Astrocyte (in vitro differentiated cells and primary cell): Measurements from ENCODE around the gene TRIM4. TPM values are rescaled to one million over a fixed set of nuclear protein-coding genes. Genes with fewer than 3 reads are reported as not detected.

ENCODE experiments used
- DNase-seq: peaks from one replicate; pipeline ENCODE4 v3.0.0-alpha.2; 2010; ENCODE audit warnings: low read depth
- FAIRE-seq: peaks from 2 replicates; lab custom pipeline; 2011; peaks lifted over from hg19 to GRCh38; lab: Jason Lieb, UNC
- H2AFZ ChIP-seq: 2 replicates; pipeline ENCODE4 v1.6.0; 2012; ENCODE audit warnings: low read depth, low read length, inconsistent platforms
- H3K27ac ChIP-seq: 2 replicates; pipeline ENCODE4 v1.5.1; 2011; ENCODE audit warnings: low read depth, low read length, inconsistent platforms
- H3K27me3 ChIP-seq: 2 replicates; pipeline ENCODE4 v1.6.0; 2011; ENCODE audit warnings: low read length, inconsistent platforms; ENCODE audit not compliant: insufficient read depth
- H3K36me3 ChIP-seq: 2 replicates; pipeline ENCODE4 v1.5.1; 2011; ENCODE audit warnings: low read length, inconsistent platforms; ENCODE audit not compliant: insufficient read depth
- H3K4me1 ChIP-seq: 2 replicates; pipeline ENCODE4 v1.5.1; 2011; ENCODE audit warnings: low read length, inconsistent platforms; ENCODE audit not compliant: insufficient read depth
- H3K4me2 ChIP-seq: 2 replicates; pipeline ENCODE4 v1.6.0; 2012; ENCODE audit warnings: low read length, inconsistent platforms
- H3K4me3 ChIP-seq: 2 replicates; pipeline ENCODE4 v1.5.1; 2011; ENCODE audit warnings: low read depth, mild to moderate bottlenecking, low read length, inconsistent platforms; ENCODE audit not compliant: insufficient read depth
- H3K79me2 ChIP-seq: 2 replicates; pipeline ENCODE4 v1.6.0; 2012; ENCODE audit warnings: mild to moderate bottlenecking, low read length, inconsistent platforms; ENCODE audit not compliant: insufficient read depth
- H3K9ac ChIP-seq: 2 replicates; pipeline ENCODE4 v1.6.0; 2012; ENCODE audit warnings: mild to moderate bottlenecking, low read length, inconsistent platforms
- H3K9me3 ChIP-seq: 2 replicates; pipeline ENCODE4 v1.5.1; 2012; ENCODE audit warnings: low read depth, mild to moderate bottlenecking, low read length, inconsistent platforms; ENCODE audit not compliant: insufficient read depth
- H4K20me1 ChIP-seq: 2 replicates; pipeline ENCODE4 v1.6.0; 2012; ENCODE audit warnings: low read length, inconsistent platforms; ENCODE audit not compliant: insufficient read depth
- H3K27ac Mint-ChIP-seq: one replicate; pipeline ENCODE4 v1.8.0; 2021; ENCODE audit warnings: mild to moderate bottlenecking, mixed read lengths; ENCODE audit not compliant: unreplicated experiment
- H3K27me3 Mint-ChIP-seq: one replicate; pipeline ENCODE4 v1.8.0; 2021; ENCODE audit warnings: low read depth, mixed read lengths; ENCODE audit not compliant: unreplicated experiment
- H3K36me3 Mint-ChIP-seq: one replicate; pipeline ENCODE4 v1.8.0; 2021; ENCODE audit warnings: low read depth, mixed read lengths; ENCODE audit not compliant: unreplicated experiment
- H3K4me1 Mint-ChIP-seq: one replicate; pipeline ENCODE4 v1.8.0; 2021; ENCODE audit warnings: low read depth, mixed read lengths; ENCODE audit not compliant: unreplicated experiment
- H3K4me3 Mint-ChIP-seq: one replicate; pipeline ENCODE4 v1.8.0; 2021; ENCODE audit warnings: mild to moderate bottlenecking, moderate library complexity, mixed read lengths; ENCODE audit not compliant: unreplicated experiment
- H3K9me3 Mint-ChIP-seq: one replicate; pipeline ENCODE4 v1.8.0; 2021; ENCODE audit warnings: mild to moderate bottlenecking, mixed read lengths; ENCODE audit not compliant: unreplicated experiment
- EZH2 ChIP-seq: IDR thresholded peaks from 2 replicates; pipeline ENCODE4 v1.6.1; 2012; ENCODE audit warnings: mild to moderate bottlenecking, low read length, inconsistent platforms; ENCODE audit not compliant: insufficient read depth
- total RNA-seq: library from RNA; stranded (reverse); gene quantifications from 2 replicates; pipeline ENCODE4 v1.2.1, GENCODE V29; 2021
- TF ChIP-seq, protein P1 (sequence below): IDR thresholded peaks from 2 replicates; pipeline ENCODE4 v1.5.1; 2011; ENCODE audit warnings: low read depth, mild to moderate bottlenecking, inconsistent platforms, low read length, moderate library complexity; ENCODE audit not compliant: insufficient read depth

TRIM4 gene
- total RNA-seq, 1 donor from 2014 or later = 4.6 TPM

DNA sequence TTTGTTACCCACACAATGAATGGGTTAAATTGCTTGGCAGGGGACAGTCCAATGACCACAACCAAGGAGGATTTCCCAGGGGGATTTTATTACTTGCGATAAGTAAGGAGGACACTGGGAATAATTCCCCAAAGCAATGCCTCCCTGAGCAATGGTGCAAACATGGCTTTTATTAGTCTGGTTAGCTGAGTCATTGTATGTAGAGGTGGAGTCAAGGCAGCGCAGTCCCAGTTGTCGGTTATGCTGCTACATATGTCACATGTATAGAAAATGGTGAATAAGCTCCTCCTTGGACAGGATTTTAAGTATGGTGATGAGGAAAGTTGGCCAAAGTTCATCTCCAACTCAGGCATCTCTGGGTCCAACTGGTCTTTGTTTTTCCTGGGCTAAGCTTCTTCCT lies 3.9 kb upstream of the TRIM4 start:
- H3K4me2 ChIP-seq = no peak overlapping the region
- H3K9ac ChIP-seq = no peak overlapping the region
- Mint-ChIP-seq H3K36me3 (peaks cover 1% of the 10 kb centered on the region), H3K27ac (no peak overlapping the region), H3K27me3 (peaks cover 3% of the 10 kb centered on the region), H3K4me1 (no peaks in the 10 kb centered on the region), H3K4me3 (no peak overlapping the region), H3K9me3 (peaks cover 8% of the 10 kb centered on the region)
- peaks cover 4% of the 10 kb centered on the region for H3K4me1 ChIP-seq
- H3K79me2 ChIP-seq = peaks cover 14% of the 10 kb centered on the region
- TF ChIP-seq, protein P1, sequence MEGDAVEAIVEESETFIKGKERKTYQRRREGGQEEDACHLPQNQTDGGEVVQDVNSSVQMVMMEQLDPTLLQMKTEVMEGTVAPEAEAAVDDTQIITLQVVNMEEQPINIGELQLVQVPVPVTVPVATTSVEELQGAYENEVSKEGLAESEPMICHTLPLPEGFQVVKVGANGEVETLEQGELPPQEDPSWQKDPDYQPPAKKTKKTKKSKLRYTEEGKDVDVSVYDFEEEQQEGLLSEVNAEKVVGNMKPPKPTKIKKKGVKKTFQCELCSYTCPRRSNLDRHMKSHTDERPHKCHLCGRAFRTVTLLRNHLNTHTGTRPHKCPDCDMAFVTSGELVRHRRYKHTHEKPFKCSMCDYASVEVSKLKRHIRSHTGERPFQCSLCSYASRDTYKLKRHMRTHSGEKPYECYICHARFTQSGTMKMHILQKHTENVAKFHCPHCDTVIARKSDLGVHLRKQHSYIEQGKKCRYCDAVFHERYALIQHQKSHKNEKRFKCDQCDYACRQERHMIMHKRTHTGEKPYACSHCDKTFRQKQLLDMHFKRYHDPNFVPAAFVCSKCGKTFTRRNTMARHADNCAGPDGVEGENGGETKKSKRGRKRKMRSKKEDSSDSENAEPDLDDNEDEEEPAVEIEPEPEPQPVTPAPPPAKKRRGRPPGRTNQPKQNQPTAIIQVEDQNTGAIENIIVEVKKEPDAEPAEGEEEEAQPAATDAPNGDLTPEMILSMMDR = no peak
- no peak for TF ChIP-seq EZH2
- H3K9me3 ChIP-seq = no peaks in the 10 kb centered on the region
- FAIRE-seq = no peak
- no peak overlapping the region for H3K27ac ChIP-seq
- no peak for DNase-seq
- H4K20me1 ChIP-seq = peaks cover 2% of the 10 kb centered on the region
- H3K27me3 ChIP-seq = peaks cover 5% of the 10 kb centered on the region
- H3K4me3 ChIP-seq = no peak overlapping the region
- no peaks in the 10 kb centered on the region for H3K36me3 ChIP-seq
- no peak overlapping the region for H2AFZ ChIP-seq

DNA sequence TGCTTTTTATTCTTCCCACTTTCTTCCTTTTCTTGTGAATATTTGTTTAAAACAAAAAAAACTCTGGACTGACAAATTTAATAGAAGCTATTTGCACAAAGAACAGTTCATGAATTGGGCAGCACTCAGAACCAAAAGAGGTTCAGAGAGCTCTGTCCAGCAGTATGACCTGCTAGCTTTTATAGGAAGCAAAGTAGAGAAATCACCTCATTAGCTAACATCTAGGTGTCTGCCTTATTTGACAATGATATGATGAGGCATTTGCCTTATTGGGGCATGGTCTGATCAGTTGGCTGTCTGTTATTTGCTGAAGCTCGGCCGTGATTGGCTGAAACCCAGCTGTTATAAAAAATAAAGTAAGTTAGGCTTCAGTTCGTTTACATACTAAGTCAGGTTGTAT lies 819 bp upstream of the TRIM4 start:
- Histone ChIP-seq H3K4me3 (peak overlapping the region; percentile 80), H3K9ac (peak overlapping the region; percentile 91), H3K4me1 (peaks cover 7% of the 10 kb centered on the region), H3K27me3 (no peaks in the 10 kb centered on the region), H2AFZ (no peak overlapping the region), H3K4me2 (peak overlapping the region; percentile 86), H4K20me1 (peaks cover 31% of the 10 kb centered on the region), H3K27ac (no peak overlapping the region), H3K9me3 (no peaks in the 10 kb centered on the region), H3K79me2 (peaks cover 44% of the 10 kb centered on the region), H3K36me3 (no peaks in the 10 kb centered on the region)
- FAIRE-seq (no peak), DNase-seq (no peak)
- TF ChIP-seq, protein P1 = no peak
- TF ChIP-seq EZH2 = no peak
- no peaks in the 10 kb centered on the region for H3K4me1 Mint-ChIP-seq
- no peak overlapping the region for H3K27ac Mint-ChIP-seq
- H3K27me3 Mint-ChIP-seq = peaks cover 10% of the 10 kb centered on the region
- H3K9me3 Mint-ChIP-seq = peaks cover 8% of the 10 kb centered on the region
- peak overlapping the region; percentile 87 for H3K4me3 Mint-ChIP-seq
- peaks cover 1% of the 10 kb centered on the region for H3K36me3 Mint-ChIP-seq

DNA sequence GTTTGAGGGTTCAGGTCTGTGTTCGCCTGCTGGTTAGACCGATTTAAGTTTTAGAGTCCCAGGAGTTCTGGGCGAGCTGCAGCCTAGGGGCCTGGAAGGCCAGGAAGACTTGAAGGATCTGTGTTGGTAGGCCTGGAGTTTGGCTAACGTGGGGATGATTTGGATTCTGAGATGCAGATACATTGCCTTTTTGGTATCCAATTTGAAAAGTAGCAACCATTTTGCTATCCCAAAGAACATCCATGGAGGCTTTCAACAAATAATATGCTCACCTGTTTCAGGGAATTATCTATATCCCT lies 433 bp upstream of the TRIM4 start:
- no peak for DNase-seq
- H3K9ac ChIP-seq = peak overlapping the region; percentile 91
- H3K27me3 ChIP-seq = no peaks in the 10 kb centered on the region
- H2AFZ ChIP-seq = peak overlapping the region; percentile 80
- H3K36me3 ChIP-seq = no peaks in the 10 kb centered on the region
- H3K4me1 Mint-ChIP-seq = no peaks in the 10 kb centered on the region
- H4K20me1 ChIP-seq = peaks cover 35% of the 10 kb centered on the region
- peak overlapping the region; percentile 87 for H3K4me3 Mint-ChIP-seq
- peak overlapping the region; percentile 86 for H3K4me2 ChIP-seq
- FAIRE-seq = no peak
- H3K4me3 ChIP-seq = peak overlapping the region; percentile 80
- peaks cover 10% of the 10 kb centered on the region for H3K27me3 Mint-ChIP-seq
- TF ChIP-seq, protein P1 = no peak
- no peak for TF ChIP-seq EZH2
- H3K4me1 ChIP-seq = peaks cover 7% of the 10 kb centered on the region
- H3K36me3 Mint-ChIP-seq = peaks cover 1% of the 10 kb centered on the region
- peaks cover 8% of the 10 kb centered on the region for H3K9me3 Mint-ChIP-seq
- H3K9me3 ChIP-seq = no peaks in the 10 kb centered on the region
- peaks cover 48% of the 10 kb centered on the region for H3K79me2 ChIP-seq
- peak overlapping the region; percentile 69 for H3K27ac ChIP-seq
- peak overlapping the region; percentile 22 for H3K27ac Mint-ChIP-seq
